ENCODE results near the gene LONP1.
A peak's percentile ranks its signal among the peaks of the same experiment; 100 is the strongest.
"Not testable (repeated sequence)": the region's sequence is repeated elsewhere in the genome, so short reads cannot be mapped to it uniquely, and the experiment has no call there.

Gene LONP1

GRCh38 chr19:5692723-5693194 is 27.2 kb downstream of the LONP1 start:
- peak; percentile 87 for FAIRE-seq

DNA sequence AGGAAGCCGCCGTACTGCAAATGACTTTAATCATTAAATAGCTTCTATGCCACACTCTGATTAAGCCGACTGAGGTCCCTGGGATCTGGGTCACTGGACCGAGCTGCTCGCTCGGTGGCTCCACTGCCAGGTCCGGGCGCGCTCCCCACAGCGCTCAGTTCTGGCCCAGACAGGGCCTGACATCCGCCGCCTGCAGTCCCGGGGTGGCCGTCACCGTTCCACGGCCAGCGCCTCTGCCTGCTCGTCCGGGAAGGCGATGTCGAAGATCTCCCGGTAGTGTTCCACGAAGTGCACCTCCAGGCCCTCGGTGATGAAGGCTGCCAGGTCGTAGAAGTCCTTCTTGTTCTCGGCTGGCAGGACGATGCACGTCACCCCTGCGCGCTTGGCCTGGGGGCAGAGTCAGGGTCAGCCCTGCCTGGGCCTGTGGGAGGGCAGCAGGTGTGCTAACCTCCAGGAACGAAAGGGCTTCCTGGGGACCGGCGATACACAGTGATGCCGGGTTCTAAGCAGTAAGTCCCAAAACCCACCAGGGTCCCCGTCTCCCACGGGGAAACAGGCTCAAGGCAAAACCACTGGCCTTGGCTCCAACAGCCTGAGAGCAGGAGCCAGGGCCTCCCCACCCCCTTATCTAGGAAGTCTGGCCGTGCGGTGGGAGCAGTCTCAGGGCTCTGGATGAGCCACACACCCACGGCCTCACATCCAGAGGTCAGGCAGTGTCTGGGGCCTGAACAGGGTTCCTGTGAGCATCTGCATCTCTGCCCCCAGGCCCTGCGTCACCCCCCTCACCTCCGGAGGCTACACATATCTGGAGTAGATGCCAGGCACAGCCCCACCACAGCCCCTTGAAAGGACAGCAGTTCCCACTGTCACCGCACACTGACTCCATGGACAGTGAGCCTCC is 27.9 kb downstream of the LONP1 start:
- FAIRE-seq: no peak

DNA sequence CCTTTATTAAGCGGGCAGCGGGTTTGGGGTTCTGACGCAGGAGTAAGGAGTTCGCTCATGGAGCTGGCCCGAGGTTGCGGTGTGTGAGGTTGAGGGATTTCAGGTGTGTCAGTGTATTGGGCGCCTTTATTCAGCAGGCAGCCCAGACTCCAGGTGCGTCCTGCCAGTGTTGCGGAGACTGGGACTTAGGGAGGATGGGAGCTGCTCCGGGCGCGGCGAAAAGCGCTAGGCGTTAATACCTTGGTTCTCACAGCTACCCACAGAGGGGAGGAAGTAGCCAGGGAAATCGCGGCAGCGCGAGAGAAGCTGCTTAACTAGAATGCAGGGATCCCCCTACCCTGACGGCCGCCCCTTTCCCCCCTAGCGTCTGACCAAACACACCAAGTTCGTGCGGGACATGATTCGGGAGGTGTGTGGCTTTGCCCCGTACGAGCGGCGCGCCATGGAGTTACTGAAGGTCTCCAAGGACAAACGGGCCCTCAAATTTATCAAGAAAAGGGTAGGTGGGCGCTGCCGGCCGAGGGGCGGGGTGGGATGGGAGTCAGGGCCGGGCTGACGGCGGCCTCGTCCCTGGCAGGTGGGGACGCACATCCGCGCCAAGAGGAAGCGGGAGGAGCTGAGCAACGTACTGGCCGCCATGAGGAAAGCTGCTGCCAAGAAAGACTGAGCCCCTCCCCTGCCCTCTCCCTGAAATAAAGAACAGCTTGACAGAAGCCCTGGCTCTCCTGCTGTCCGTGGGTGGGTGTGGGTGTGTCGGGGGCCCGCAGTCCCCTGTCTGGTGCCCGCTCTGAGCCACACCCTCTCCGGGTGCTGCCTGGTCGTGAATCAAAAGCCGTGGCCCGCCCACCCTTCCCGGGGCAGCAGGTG is 28.8 kb downstream of the LONP1 start:
- FAIRE-seq: no peak

GRCh38 chr19:5690125-5690954 is 29.6 kb downstream of the LONP1 start, which contains the start of gene RPL36:
Gene RPL36, plus strand, starts transcription at chr19:5690295. Its CDS starts 213 bp downstream, at chr19:5690508.
- FAIRE-seq: peak; percentile 65

GRCh38 chr19:5688262-5688881 is 31.6 kb downstream of the LONP1 start:
- FAIRE-seq: not testable (repeated sequence)

- FAIRE-seq: no peak
Measured at GRCh38 chr19:5687360-5688198, 32.4 kb downstream of the LONP1 start.

- FAIRE-seq: peak; percentile 91
Measured at GRCh38 chr19:5686647-5687359, 33.1 kb downstream of the LONP1 start.

DNA sequence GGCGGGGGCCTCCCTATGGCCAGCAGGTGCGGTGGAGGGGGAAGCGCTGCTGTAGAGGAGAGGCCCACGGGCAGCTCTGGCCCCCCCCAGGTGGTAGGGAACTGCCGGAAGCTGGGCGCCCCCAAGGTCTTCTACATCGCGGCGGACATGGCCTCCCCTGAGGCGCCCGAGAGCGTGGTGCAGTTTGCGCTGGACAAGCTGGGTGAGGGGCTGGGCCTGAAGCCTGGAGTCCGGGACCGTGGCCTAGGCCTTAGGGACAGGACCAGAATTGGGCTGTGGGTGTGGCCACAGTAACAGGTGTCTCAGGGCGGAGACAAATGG is 33.7 kb downstream of the LONP1 start:
- FAIRE-seq: no peak

DNA sequence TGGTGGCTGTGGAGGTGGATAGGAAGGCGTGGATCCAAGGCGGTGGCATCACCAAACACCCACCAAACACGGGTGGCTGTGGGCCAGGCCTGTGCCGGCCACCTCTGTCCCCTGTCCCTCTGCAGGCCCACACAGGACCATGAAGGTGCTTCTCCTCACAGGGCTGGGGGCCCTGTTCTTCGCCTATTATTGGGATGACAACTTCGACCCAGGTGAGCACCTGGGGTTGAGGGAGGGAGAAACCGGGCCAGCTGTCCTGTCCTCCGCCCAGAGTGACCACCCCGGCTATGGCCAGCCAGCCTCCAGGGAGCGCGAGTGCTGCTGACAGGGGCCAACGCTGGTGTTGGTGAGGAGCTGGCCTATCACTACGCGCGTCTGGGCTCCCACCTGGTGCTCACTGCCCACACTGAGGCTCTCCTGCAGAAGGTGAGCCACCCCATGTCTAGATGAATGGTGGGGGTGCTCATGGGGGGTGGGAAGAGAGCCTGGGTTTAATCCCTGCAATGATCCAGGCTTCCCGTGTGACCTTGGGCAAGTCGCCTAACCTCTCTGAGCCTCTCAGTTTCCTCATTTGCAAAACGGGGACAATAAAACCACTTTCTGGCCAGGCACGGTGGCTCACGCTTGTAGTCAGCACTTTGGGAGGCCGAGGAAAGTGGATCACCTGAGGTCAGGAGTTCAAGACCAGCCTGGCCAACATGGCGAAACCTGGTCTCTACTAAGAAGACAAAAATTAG is 35.1 kb downstream of the LONP1 start:
- no peak for FAIRE-seq

GRCh38 chr19:5683177-5683886 is 36.6 kb downstream of the LONP1 start:
- FAIRE-seq: no peak

GRCh38 chr19:5682107-5682482 is 37.9 kb downstream of the LONP1 start:
- no peak for FAIRE-seq

DNA sequence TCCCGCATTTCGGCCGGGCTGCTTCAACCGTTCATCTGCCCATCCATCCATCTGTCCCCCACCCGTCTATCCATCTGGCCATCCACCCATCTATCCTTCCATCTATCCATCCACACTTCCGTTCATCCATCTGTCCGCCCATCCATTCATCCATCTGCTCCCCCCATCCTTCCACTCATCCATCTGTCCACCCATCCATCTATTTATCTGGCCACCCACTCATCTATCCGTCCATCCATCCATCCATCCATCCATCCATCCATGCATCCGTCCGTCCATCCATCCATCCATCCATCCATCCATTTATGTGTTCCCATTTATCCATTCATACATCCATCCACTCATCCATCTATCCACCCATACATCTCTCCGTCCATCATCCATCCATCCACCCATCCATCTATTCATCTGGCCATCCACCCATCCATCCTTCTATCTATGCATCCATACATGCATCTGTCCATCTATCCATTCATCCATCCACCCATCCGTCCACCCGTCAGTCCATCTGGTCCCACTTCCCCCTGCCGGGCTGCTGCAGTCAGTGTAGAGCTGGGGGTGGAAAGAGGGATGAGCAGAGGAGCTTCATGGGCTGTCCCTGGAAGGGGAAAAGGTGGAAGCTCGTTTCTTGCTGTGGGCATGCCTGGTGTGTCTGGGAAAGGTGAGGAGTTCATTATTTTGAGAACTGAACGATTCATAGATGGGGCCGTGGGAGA is 38.4 kb downstream of the LONP1 start:
- no peak for FAIRE-seq

DNA sequence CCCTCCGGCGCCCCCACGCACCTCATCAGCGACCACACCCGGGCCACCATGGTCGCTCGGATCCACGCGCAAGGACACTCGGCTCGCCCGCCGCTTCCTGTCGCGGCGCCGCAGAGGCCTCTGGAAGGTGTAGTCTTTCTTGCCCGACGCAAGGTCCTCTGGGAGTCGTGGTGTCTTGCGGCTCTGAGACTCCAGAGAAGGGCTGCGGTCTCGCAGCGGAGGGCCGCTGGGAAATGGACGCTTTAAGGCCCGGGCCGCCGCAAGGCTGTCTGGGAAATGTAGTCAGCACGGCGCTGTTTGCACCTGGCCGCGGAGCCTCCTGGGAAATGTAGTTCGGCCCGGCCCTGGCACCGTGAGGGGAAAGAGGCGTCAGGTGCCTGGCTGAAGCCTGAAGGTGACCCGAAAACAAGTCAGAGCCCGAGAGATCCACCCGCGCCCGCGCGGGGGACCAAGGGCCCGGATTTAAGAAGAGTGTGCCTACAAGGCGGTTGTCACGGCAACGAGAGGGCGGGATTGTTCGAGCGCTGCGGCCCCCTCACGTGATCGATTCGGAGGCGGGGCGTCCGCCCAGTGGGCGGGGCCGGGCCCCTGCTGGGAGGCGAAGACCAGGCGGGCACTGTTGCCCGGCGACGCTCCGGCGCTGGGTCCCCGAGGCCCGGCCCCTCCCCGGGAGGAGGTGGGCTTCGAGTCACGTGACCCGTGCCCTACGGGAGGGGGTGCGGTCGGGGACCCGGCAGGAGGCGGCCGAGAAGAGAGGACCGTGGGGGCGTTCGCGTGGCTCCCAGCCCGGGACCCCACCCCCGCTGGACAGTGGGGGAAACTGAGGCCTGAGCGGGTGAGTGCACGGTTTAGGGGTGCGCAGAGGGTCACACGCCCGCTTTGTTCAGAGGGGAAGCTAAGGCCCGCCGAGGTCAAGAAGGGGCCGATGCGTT is 39.2 kb downstream of the LONP1 start, which contains the start of the genes HSD11B1L and MICOS13:
Gene HSD11B1L (plus strand): TSS at position 591 of the 932 bp plus-strand sequence. CDS start 3,806 bp downstream, outside the sequence.
Gene MICOS13 (minus strand): TSS at position 80 of the 932 bp plus-strand sequence. CDS start 30 bp downstream, at position 50.
- peak; percentile 98 for FAIRE-seq

- no peak for FAIRE-seq
Measured at GRCh38 chr19:5680084-5680436, 39.9 kb downstream of the LONP1 start.

DNA sequence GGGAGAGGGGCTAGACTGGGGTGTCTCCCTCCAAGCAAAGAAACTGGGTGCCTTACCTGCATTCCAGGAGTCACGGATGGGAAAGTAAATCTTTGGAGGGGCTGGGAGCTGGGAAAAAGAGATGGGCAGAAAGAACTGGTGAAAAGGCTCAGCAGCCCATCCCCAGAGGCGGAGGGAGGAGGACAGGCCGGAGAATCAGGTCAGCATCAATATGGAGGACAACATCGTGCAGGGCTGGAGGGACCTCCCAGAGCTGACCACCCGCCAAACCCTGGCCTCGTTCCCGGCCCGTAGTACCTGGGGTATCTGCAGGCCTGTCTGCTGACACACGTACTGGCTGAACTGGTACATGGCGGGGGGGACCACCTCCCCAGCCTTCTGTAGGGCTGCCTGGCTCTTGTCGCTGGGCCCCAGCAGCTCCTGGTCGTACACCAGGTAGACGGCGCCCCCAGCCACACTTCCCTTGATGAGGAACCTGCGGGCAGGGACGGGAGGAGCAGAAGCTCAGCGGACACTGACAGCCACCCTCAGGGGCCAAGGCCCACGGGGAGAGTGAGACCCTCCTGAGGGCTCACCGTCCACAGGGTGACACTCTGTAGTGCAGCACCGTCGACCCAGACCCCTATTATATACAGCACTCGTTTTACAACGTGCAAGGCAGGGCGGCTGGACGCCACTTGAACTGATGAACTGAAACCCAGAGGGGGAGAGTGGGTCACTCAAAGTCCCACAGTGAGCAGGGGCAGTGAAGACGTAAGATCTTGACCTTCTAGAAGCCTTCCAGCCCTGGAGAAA is 40.5 kb downstream of the LONP1 start:
- no peak for FAIRE-seq

GRCh38 chr19:5678071-5678718 is 41.8 kb downstream of the LONP1 start:
- FAIRE-seq: no peak
